C4-2B (cell line): ENCODE data around the gene KRTAP21-2.
"Not testable (repeated sequence)": the region's sequence is repeated elsewhere in the genome, so short reads cannot be mapped to it uniquely, and the experiment has no call there.

Experiments
- ZFX ChIP-seq: fragments of 450-650 bp; IDR thresholded peaks from 2 replicates; pipeline ENCODE4 v1.6.1; 2017
- TF ChIP-seq, protein P1 (sequence below): fragments of 450-650 bp; conservative IDR thresholded peaks from 2 replicates; pipeline ENCODE4 v1.5.1; 2017; ENCODE audit warnings: mild to moderate bottlenecking

DNA sequence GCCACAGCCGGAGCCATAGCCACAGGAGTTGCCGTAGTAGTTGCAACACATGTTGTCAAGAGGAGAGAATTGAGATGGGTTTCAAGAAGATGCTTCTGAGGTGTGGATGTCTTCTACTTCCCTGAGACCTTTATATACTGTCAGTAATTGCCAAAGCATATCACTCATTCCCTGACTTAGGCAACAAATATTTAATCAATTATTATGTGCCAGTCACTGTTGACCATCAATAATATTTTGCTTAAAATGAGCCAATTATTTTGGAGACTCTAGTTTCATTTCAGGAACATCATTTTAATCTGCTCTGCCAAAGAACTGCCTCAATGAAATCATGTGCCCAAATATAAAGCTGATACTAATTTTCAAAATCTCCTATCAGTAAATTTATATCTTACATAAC, 8.3 kb upstream of the KRTAP21-2 start, which contains the start of gene KRTAP21-1:
- TF ChIP-seq, protein P1, sequence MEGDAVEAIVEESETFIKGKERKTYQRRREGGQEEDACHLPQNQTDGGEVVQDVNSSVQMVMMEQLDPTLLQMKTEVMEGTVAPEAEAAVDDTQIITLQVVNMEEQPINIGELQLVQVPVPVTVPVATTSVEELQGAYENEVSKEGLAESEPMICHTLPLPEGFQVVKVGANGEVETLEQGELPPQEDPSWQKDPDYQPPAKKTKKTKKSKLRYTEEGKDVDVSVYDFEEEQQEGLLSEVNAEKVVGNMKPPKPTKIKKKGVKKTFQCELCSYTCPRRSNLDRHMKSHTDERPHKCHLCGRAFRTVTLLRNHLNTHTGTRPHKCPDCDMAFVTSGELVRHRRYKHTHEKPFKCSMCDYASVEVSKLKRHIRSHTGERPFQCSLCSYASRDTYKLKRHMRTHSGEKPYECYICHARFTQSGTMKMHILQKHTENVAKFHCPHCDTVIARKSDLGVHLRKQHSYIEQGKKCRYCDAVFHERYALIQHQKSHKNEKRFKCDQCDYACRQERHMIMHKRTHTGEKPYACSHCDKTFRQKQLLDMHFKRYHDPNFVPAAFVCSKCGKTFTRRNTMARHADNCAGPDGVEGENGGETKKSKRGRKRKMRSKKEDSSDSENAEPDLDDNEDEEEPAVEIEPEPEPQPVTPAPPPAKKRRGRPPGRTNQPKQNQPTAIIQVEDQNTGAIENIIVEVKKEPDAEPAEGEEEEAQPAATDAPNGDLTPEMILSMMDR: not testable (repeated sequence)
- TF ChIP-seq ZFX: not testable (repeated sequence)
